MCF 10A (cell line): ENCODE results near the gene PARP9. TPM values are rescaled to one million over a fixed set of nuclear protein-coding genes. Genes with fewer than 3 reads are reported as not detected.

Source experiments
- BruUV-seq: library from RNA; stranded (reverse); fragments of 400-500 nt; replicated peaks from 2 replicates; lab custom pipeline; 2021; lab: Mats Ljungman, UMichigan
- CTCF ChIA-PET: fragments of 300-600 bp; sonication (Branson Sonifier 250); formaldehyde crosslinking; extraction: SDS; loops from one replicate; lab custom pipeline; 2021; ENCODE audit warnings: antibody characterized with exemption, inconsistent platforms; lab: Yijun Ruan, JAX
- POLR2A ChIA-PET: fragments of 300-600, 350-650 bp; sonication (Branson Sonifier 250); formaldehyde crosslinking; extraction: SDS; loops from one replicate; lab custom pipeline; 2020; ENCODE audit warnings: antibody characterized with exemption, inconsistent platforms; lab: Yijun Ruan, JAX
- DNase-seq: peaks from one replicate; pipeline ENCODE4 v3.0.0-alpha.2; 2018; ENCODE audit not compliant: unreplicated experiment
- H3K27ac Mint-ChIP-seq: one replicate; pipeline ENCODE4 v1.8.0; 2022; ENCODE audit warnings: mild to moderate bottlenecking, low read depth, mixed read lengths; ENCODE audit not compliant: unreplicated experiment
- H3K27me3 Mint-ChIP-seq: one replicate; pipeline ENCODE4 v1.8.0; 2022; ENCODE audit warnings: mixed read lengths; ENCODE audit not compliant: insufficient read depth, unreplicated experiment
- H3K36me3 Mint-ChIP-seq: one replicate; pipeline ENCODE4 v1.8.0; 2022; ENCODE audit warnings: mild to moderate bottlenecking, moderate library complexity, mixed read lengths; ENCODE audit not compliant: insufficient read depth, unreplicated experiment
- H3K4me1 Mint-ChIP-seq: one replicate; pipeline ENCODE4 v1.8.0; 2022; ENCODE audit warnings: mixed read lengths; ENCODE audit not compliant: insufficient read depth, unreplicated experiment
- H3K4me3 Mint-ChIP-seq: one replicate; pipeline ENCODE4 v1.8.0; 2022; ENCODE audit warnings: mild to moderate bottlenecking, moderate library complexity, mixed read lengths; ENCODE audit not compliant: unreplicated experiment
- H3K9me3 Mint-ChIP-seq: one replicate; pipeline ENCODE4 v1.8.0; 2022; ENCODE audit warnings: mixed read lengths; ENCODE audit not compliant: unreplicated experiment
- CTCF ChIP-seq: fragments of 200-600 bp; IDR thresholded peaks from one replicate; pipeline ENCODE4 v1.8.0; 2022; ENCODE audit warnings: antibody characterized with exemption, mild to moderate bottlenecking; ENCODE audit not compliant: unreplicated experiment
- intact Hi-C: fragments of 100-400 bp; cut with micrococcal nuclease; formaldehyde crosslinking; loops from 2 replicates; pipeline ENCODE4 v1.14.1; 2022
- total RNA-seq: library from RNA; stranded (reverse); gene quantifications from 2 replicates; pipeline ENCODE4 v1.2.3, GENCODE V29; 2022

Gene PARP9
- total RNA-seq, 1 experiment from 2014 or later = 6.3 TPM

GRCh38 chr3:122582390-122582789, 18.3 kb upstream of the PARP9 start:
- DNase-seq = no peak
- Mint-ChIP-seq H3K27me3 (no peaks in the 10 kb centered on the region), H3K4me3 (no peak overlapping the region), H3K27ac (no peak overlapping the region), H3K9me3 (peaks cover 10% of the 10 kb centered on the region), H3K4me1 (no peaks in the 10 kb centered on the region), H3K36me3 (no peaks in the 10 kb centered on the region)
- intact Hi-C loops = no loop called here
- ChIA-PET POLR2A (no interaction called here), CTCF (interaction anchor here (1.0 kb wide), 1 partner anchor 96 kb away, joined by 3 read pairs; no protein-coding TSS in a partner anchor)
- no peak for TF ChIP-seq CTCF
- BruUV-seq = no TSS peak

GRCh38 chr3:122581622-122582021, 17.5 kb upstream of the PARP9 start:
- ChIA-PET POLR2A (interaction anchor here (0.6 kb wide), 1 partner anchor 29 kb away, joined by 3 read pairs; no protein-coding TSS in a partner anchor), CTCF (interaction anchor here (0.6 to 1.0 kb wide), 5 partner anchors 17 to 541 kb away, joined by 3 to 4 read pairs (median 3); no protein-coding TSS in a partner anchor)
- H3K36me3 Mint-ChIP-seq = no peaks in the 10 kb centered on the region
- no peak for DNase-seq
- no peaks in the 10 kb centered on the region for H3K27me3 Mint-ChIP-seq
- no TSS peak for BruUV-seq
- H3K27ac Mint-ChIP-seq = no peak overlapping the region
- intact Hi-C loops = no loop called here
- H3K4me3 Mint-ChIP-seq = no peak overlapping the region
- H3K4me1 Mint-ChIP-seq = no peaks in the 10 kb centered on the region
- TF ChIP-seq CTCF = no peak
- peaks cover 10% of the 10 kb centered on the region for H3K9me3 Mint-ChIP-seq

- no peak for TF ChIP-seq CTCF
- intact Hi-C loops = no loop called here
- DNase-seq = no peak
- Mint-ChIP-seq H3K4me1 (no peaks in the 10 kb centered on the region), H3K27ac (no peak overlapping the region), H3K4me3 (no peak overlapping the region), H3K36me3 (no peaks in the 10 kb centered on the region), H3K9me3 (peaks cover 10% of the 10 kb centered on the region), H3K27me3 (no peaks in the 10 kb centered on the region)
- BruUV-seq = no TSS peak
- ChIA-PET CTCF (no interaction called here), POLR2A (no interaction called here)
Measured at GRCh38 chr3:122580470-122580869, 16.4 kb upstream of the PARP9 start.

- Mint-ChIP-seq H3K27ac (no peak overlapping the region), H3K9me3 (peaks cover 10% of the 10 kb centered on the region), H3K4me1 (no peaks in the 10 kb centered on the region), H3K27me3 (no peaks in the 10 kb centered on the region), H3K4me3 (no peak overlapping the region), H3K36me3 (peaks cover 4% of the 10 kb centered on the region)
- intact Hi-C loops = no loop called here
- TF ChIP-seq CTCF = no peak
- POLR2A ChIA-PET = interaction anchor here (0.7 to 0.9 kb wide), 2 partner anchors 50 to 493 kb away, joined by 3 read pairs; no protein-coding TSS in a partner anchor
- DNase-seq = no peak
- CTCF ChIA-PET = no interaction called here
- no TSS peak for BruUV-seq
Measured at GRCh38 chr3:122578069-122578740, 14.1 kb upstream of the PARP9 start.
